CD14-positive monocyte (primary cell): ENCODE results near the gene CDK16. TPM values are rescaled to one million over a fixed set of nuclear protein-coding genes. Genes with fewer than 3 reads are reported as not detected.

Experiments used
- DNase-seq, 3 donors: peaks; one replicate each; pipeline ENCODE4 v3.0.0-alpha.2; 2011 to 2022
- H2AFZ ChIP-seq: 2 replicates; pipeline ENCODE4 v1.6.0; 2012; ENCODE audit warnings: mild to moderate bottlenecking, low read depth, low read length, inconsistent platforms; ENCODE audit not compliant: insufficient read depth, poor library complexity, severe bottlenecking
- H3K27ac ChIP-seq, 2 donors: 1 replicate in 1 of 2; 2 replicates in 1 of 2; pipeline ENCODE4 v1.5.1; 2012 to 2013; ENCODE audit warnings: low read length in 2 of 2, control low read depth in 1 of 2, inconsistent platforms in 1 of 2, low read depth in 1 of 2, mild to moderate bottlenecking in 1 of 2
- H3K27me3 ChIP-seq, 2 donors: one replicate each; pipeline versions ENCODE4 v1.6.0 to v1.6.1; 2011 to 2013; ENCODE audit warnings: low read length in 2 of 2; ENCODE audit not compliant: control insufficient read depth in 2 of 2, insufficient read depth in 2 of 2
- H3K36me3 ChIP-seq, 2 donors: replicated peaks in 1 of 2; 1 replicate in 1 of 2; 2 replicates in 1 of 2; pipeline versions ENCODE4 v1.5.1 to v1.6.1; 2012 to 2013; ENCODE audit warnings: low read length in 2 of 2, control low read depth in 1 of 2, inconsistent platforms in 1 of 2, mild to moderate bottlenecking in 1 of 2; ENCODE audit not compliant: insufficient read depth in 2 of 2, control insufficient read depth in 1 of 2
- H3K4me1 ChIP-seq, 2 donors: 1 replicate in 1 of 2; 2 replicates in 1 of 2; pipeline versions ENCODE4 v1.5.1 to v1.6.1; 2012 to 2013; ENCODE audit warnings: low read length in 2 of 2, control low read depth in 1 of 2, inconsistent platforms in 1 of 2, mild to moderate bottlenecking in 1 of 2, moderate library complexity in 1 of 2; ENCODE audit not compliant: insufficient read depth in 2 of 2, control insufficient read depth in 1 of 2
- H3K4me2 ChIP-seq: replicated peaks from 2 replicates; pipeline ENCODE3; 2012; ENCODE audit warnings: low read length, moderate library complexity, mild to moderate bottlenecking; ENCODE audit not compliant: poor library complexity, severe bottlenecking; ENCODE audit errors: extremely low read depth
- H3K4me3 ChIP-seq, 3 experiments: fragments of 200-600 bp in 1 of 3; sonication (generic) in 1 of 3; replicated peaks in 1 of 3; 1 replicate in 2 of 3; 2 replicates in 1 of 3; pipeline ENCODE4 v1.5.1; 2011 to 2013; ENCODE audit warnings: low read length in 3 of 3, mild to moderate bottlenecking in 3 of 3, control low read depth in 2 of 3, low read depth in 2 of 3, inconsistent platforms in 1 of 3, moderate library complexity in 1 of 3
- H3K79me2 ChIP-seq: 2 replicates; pipeline ENCODE4 v1.6.0; 2012; ENCODE audit warnings: mild to moderate bottlenecking, control low read depth, inconsistent platforms, low read length, moderate library complexity; ENCODE audit not compliant: insufficient read depth
- H3K9ac ChIP-seq: 2 replicates; pipeline ENCODE4 v1.6.0; 2017; ENCODE audit warnings: low read length, mild to moderate bottlenecking; ENCODE audit not compliant: insufficient read depth, poor library complexity, severe bottlenecking
- H3K9me3 ChIP-seq, 2 donors: replicated peaks in 1 of 2; 1 replicate in 1 of 2; 2 replicates in 1 of 2; pipeline versions ENCODE4 v1.5.1 to v1.6.1; 2012 to 2013; ENCODE audit warnings: low read length in 2 of 2, control low read depth in 1 of 2; ENCODE audit not compliant: control insufficient read depth in 1 of 2, insufficient read depth in 1 of 2
- H4K20me1 ChIP-seq: 2 replicates; pipeline ENCODE4 v1.6.0; 2012; ENCODE audit warnings: mild to moderate bottlenecking, low read length, control low read depth, moderate library complexity; ENCODE audit not compliant: insufficient read depth
- H3K27ac Mint-ChIP-seq, 7 donors: one replicate each; pipeline ENCODE4 v1.8.0; 2020; ENCODE audit warnings: mild to moderate bottlenecking in 7 of 7, mixed read lengths in 7 of 7, moderate library complexity in 6 of 7, inconsistent platforms in 2 of 7
- H3K27me3 Mint-ChIP-seq, 3 donors: one replicate each; pipeline ENCODE4 v1.8.0; 2021 to 2022; ENCODE audit warnings: low read depth in 3 of 3, mild to moderate bottlenecking in 3 of 3, mixed read lengths in 3 of 3, moderate library complexity in 3 of 3, inconsistent platforms in 1 of 3
- H3K36me3 Mint-ChIP-seq, 2 donors: one replicate each; pipeline ENCODE4 v1.8.0; 2020; ENCODE audit warnings: mixed read lengths in 2 of 2, inconsistent platforms in 1 of 2, mild to moderate bottlenecking in 1 of 2
- H3K4me1 Mint-ChIP-seq: one replicate; pipeline ENCODE4 v1.8.0; 2020; ENCODE audit warnings: mild to moderate bottlenecking, mixed read lengths
- H3K4me3 Mint-ChIP-seq, 2 donors: one replicate each; pipeline ENCODE4 v1.8.0; 2020; ENCODE audit warnings: mild to moderate bottlenecking in 2 of 2, mixed read lengths in 2 of 2, moderate library complexity in 1 of 2
- H3K9me3 Mint-ChIP-seq, 7 donors: one replicate each; pipeline ENCODE4 v1.8.0; 2020 to 2022; ENCODE audit warnings: mixed read lengths in 7 of 7, mild to moderate bottlenecking in 6 of 7, moderate library complexity in 6 of 7, inconsistent platforms in 2 of 7
- CTCF ChIP-seq: fragments of 200-600 bp; IDR thresholded peaks from one replicate; pipeline ENCODE4 v1.8.0; 2022; ENCODE audit warnings: antibody characterized with exemption, mild to moderate bottlenecking
- WGBS: methylation state at CpG from one replicate; pipeline ENCODE4 v1.1.5; 2013; ENCODE audit warnings: missing lambda C conversion rate; ENCODE audit not compliant: insufficient coverage; 5-methylcytosine and 5-hydroxymethylcytosine counted together
- intact Hi-C, 2 donors: fragments of 100-400 bp; cut with micrococcal nuclease; formaldehyde crosslinking; loops; one replicate each; pipeline versions ENCODE4 v1.15.0 to v1.15.1; 2023
- polyA minus RNA-seq: library from RNA; depleted of rRNA, polyadenylated mRNA; stranded (reverse); fragments of >200 nt; gene quantifications from 2 replicates; pipeline ENCODE4 v1.2.3, GENCODE V29; 2012
- polyA plus RNA-seq, 3 donors: library from polyadenylated mRNA; depleted of rRNA in 1 of 3; unstranded in 2 of 3; stranded (reverse) in 1 of 3; fragments of 300-500 nt in 2 of 3; fragments of >200 nt in 1 of 3; fragmentation: Illumina TruSeq in 2 of 3; gene quantifications; 1 replicate in 2 of 3; 2 replicates in 1 of 3; pipeline ENCODE4 v1.2.3, GENCODE V29; 2012 to 2021
- total RNA-seq, 12 experiments: library from RNA in 1 of 12; stranded (reverse) in 1 of 12; fragments of 120-200 nt in 1 of 12; gene quantifications; one replicate each; pipeline ENCODE4 v1.2.4 and lab custom pipeline; 2013 to 2026; ENCODE audit warnings: mixed read lengths in 6 of 12, inconsistent platforms in 1 of 12

CDK16 gene
- 20.5 TPM for total RNA-seq (2013)
- polyA plus RNA-seq = 10 to 100 TPM in 2 of 3 donors, 1 to 10 TPM in 1; 7.3 to 97.4 (median 14.1) TPM
- 50.7 and 55.6 TPM in 2 replicates for polyA minus RNA-seq
- total RNA-seq (lab: John Stamatoyannopoulos, UW) = 33.2 to 63.3 (median 44.6) reads per million in 11 experiments

GRCh38 chrX:47218280-47218919 is at the start of gene CDK16:
TSS of gene CDK16 (plus strand) at chrX:47218681. CDS start at chrX:47223558, 4,877 bp downstream.
- peak within 1 kb of the TSS; percentile 71 to 88 (median 79) for H3K4me3 ChIP-seq
- intact Hi-C loops = loop anchor here in 1 of 2 donors (2.0 kb wide), 1 partner anchor 14 kb away; the partner anchor contains the start of gene USP11

More at GRCh38 chrX:47218280-47218919, at the start of gene CDK16:
- Histone ChIP-seq H3K79me2 (peaks cover 37% of the 10 kb centered on the region), H2AFZ (peak within 1 kb of the TSS; percentile 79), H4K20me1 (peaks cover 66% of the 10 kb centered on the region), H3K27me3 (no peaks in the 10 kb centered on the region), H3K4me1 (peaks cover 28 to 39% of the 10 kb centered on the region in 2 donors), H3K4me2 (peak within 1 kb of the TSS; percentile 88), H3K9me3 (no peaks in the 10 kb centered on the region), H3K9ac (peak within 1 kb of the TSS; percentile 92), H3K27ac (peak within 1 kb of the TSS; percentile 95 to 98), H3K36me3 (peaks cover 26 to 47% of the 10 kb centered on the region in 2 donors)
- Mint-ChIP-seq H3K27me3 (peaks cover 0 to 18% (median 0%) of the 10 kb centered on the region in 3 donors), H3K36me3 (peaks cover 36 to 51% of the 10 kb centered on the region in 2 donors), H3K9me3 (peaks cover 0 to 14% (median 0%) of the 10 kb centered on the region in 7 donors), H3K4me3 (peak within 1 kb of the TSS; percentile 89 to 93), H3K4me1 (peaks cover 45% of the 10 kb centered on the region), H3K27ac (peak within 1 kb of the TSS; percentile 95 to 99 (median 98))
- peak; percentile 67 to 88 (median 80) for DNase-seq
- no peak for TF ChIP-seq CTCF
- WGBS = under 1% methylated on average over 53 of the region's 61 CpGs
